DND-41 (cell line): ENCODE data around the gene LHFPL4.

Source experiments
- CTCF ChIP-seq: IDR thresholded peaks from 2 replicates; pipeline ENCODE4 v1.5.1; 2012; ENCODE audit warnings: borderline replicate concordance, low read length, moderate library complexity, mild to moderate bottlenecking; ENCODE audit not compliant: poor library complexity, severe bottlenecking; ENCODE audit errors: extremely low read depth
- EZH2 ChIP-seq: IDR thresholded peaks from 3 replicates; pipeline ENCODE4 v1.6.1; 2012; ENCODE audit warnings: borderline replicate concordance, low read depth, mild to moderate bottlenecking, moderate library complexity, low read length, inconsistent platforms; ENCODE audit not compliant: severe bottlenecking

GRCh38 chr3:9497821-9498565 is 55.6 kb downstream of the LHFPL4 start:
- no peak for TF ChIP-seq CTCF
- no peak for TF ChIP-seq EZH2
